Osteoblast (primary cell): ENCODE measurements around the gene PHAF1. TPM values are rescaled to one million over a fixed set of nuclear protein-coding genes. Genes with fewer than 3 reads are reported as not detected.

Experiments
- DNase-seq: peaks from one replicate; pipeline ENCODE4 v3.0.0; 2011; ENCODE audit warnings: low spot score, mixed read lengths; ENCODE audit not compliant: insufficient read length; ENCODE audit errors: missing footprints
- H2AFZ ChIP-seq: 2 replicates; pipeline ENCODE4 v1.6.0; 2011; ENCODE audit warnings: mild to moderate bottlenecking, low read length
- H3K27ac ChIP-seq: 2 replicates; pipeline ENCODE4 v1.5.1; 2011; ENCODE audit warnings: mild to moderate bottlenecking, low read depth, low read length, moderate library complexity
- H3K27me3 ChIP-seq: 2 replicates; pipeline ENCODE4 v1.6.0; 2012; ENCODE audit warnings: mild to moderate bottlenecking, control low read depth, inconsistent platforms, low read length, moderate library complexity; ENCODE audit not compliant: insufficient read depth
- H3K36me3 ChIP-seq: 2 replicates; pipeline ENCODE4 v1.5.1; 2011; ENCODE audit warnings: mild to moderate bottlenecking, low read length, control low read depth, moderate library complexity; ENCODE audit not compliant: insufficient read depth
- H3K4me1 ChIP-seq: 2 replicates; pipeline ENCODE4 v1.5.1; 2011; ENCODE audit warnings: mild to moderate bottlenecking, low read length, control low read depth, moderate library complexity; ENCODE audit not compliant: insufficient read depth
- H3K4me2 ChIP-seq: 2 replicates; pipeline ENCODE4 v1.6.0; 2011; ENCODE audit warnings: mild to moderate bottlenecking, low read length; ENCODE audit not compliant: insufficient read depth
- H3K4me3 ChIP-seq: fragments of 200-600 bp; sonication (generic); 3 replicates; pipeline ENCODE4 v1.5.1; 2012; ENCODE audit warnings: mild to moderate bottlenecking, low read length, inconsistent platforms; ENCODE audit not compliant: insufficient read depth
- H3K79me2 ChIP-seq: 2 replicates; pipeline ENCODE4 v1.6.0; 2012; ENCODE audit warnings: mild to moderate bottlenecking, low read length, control low read depth, inconsistent platforms; ENCODE audit not compliant: insufficient read depth
- H3K9me3 ChIP-seq: 2 replicates; pipeline ENCODE4 v1.5.1; 2011; ENCODE audit warnings: low read depth, low read length, control low read depth
- H4K20me1 ChIP-seq: 2 replicates; pipeline ENCODE4 v1.6.0; 2012; ENCODE audit warnings: mild to moderate bottlenecking, low read length, control low read depth; ENCODE audit not compliant: insufficient read depth
- total RNA-seq: library from RNA; depleted of rRNA; stranded (reverse); fragments of >200 nt; gene quantifications from 2 replicates; pipeline ENCODE4 v1.2.3, GENCODE V29; 2012
- TF ChIP-seq, protein P1 (sequence below): IDR thresholded peaks from 2 replicates; pipeline ENCODE4 v1.5.1; 2011; ENCODE audit warnings: mild to moderate bottlenecking, low read depth, low read length, moderate library complexity; ENCODE audit errors: extremely low read depth

The PHAF1 gene
- total RNA-seq, 1 donor, result 13.8 TPM

DNA sequence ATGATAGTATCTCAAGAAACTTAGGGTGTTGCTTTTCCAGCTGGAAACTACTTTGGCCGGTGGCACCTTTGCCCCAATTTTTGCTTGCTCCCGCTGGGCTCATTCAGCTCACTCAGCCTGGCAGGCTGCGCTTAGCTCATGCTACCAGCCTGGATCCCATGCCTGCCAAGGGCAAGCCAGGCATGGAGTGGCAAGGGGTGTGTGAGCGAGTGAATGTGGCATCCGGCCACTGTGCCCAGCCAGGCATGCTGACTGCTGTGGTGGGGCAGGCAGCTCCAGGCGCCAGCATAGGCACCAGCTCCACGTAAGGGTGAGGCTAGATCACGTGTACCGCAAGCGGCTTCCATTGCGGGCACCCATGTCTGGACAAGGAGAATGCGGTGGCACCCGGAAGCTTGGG, 31.6 kb downstream of the PHAF1 start:
- H3K9me3 ChIP-seq, result no peaks in the 10 kb centered on the region
- H4K20me1 ChIP-seq, result peaks cover 2% of the 10 kb centered on the region
- H2AFZ ChIP-seq, result no peak overlapping the region
- TF ChIP-seq, protein P1, sequence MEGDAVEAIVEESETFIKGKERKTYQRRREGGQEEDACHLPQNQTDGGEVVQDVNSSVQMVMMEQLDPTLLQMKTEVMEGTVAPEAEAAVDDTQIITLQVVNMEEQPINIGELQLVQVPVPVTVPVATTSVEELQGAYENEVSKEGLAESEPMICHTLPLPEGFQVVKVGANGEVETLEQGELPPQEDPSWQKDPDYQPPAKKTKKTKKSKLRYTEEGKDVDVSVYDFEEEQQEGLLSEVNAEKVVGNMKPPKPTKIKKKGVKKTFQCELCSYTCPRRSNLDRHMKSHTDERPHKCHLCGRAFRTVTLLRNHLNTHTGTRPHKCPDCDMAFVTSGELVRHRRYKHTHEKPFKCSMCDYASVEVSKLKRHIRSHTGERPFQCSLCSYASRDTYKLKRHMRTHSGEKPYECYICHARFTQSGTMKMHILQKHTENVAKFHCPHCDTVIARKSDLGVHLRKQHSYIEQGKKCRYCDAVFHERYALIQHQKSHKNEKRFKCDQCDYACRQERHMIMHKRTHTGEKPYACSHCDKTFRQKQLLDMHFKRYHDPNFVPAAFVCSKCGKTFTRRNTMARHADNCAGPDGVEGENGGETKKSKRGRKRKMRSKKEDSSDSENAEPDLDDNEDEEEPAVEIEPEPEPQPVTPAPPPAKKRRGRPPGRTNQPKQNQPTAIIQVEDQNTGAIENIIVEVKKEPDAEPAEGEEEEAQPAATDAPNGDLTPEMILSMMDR, result no peak
- no peak overlapping the region for H3K4me3 ChIP-seq
- no peak for DNase-seq
- H3K27ac ChIP-seq, result no peak overlapping the region
- H3K79me2 ChIP-seq, result no peaks in the 10 kb centered on the region
- H3K27me3 ChIP-seq, result no peaks in the 10 kb centered on the region
- no peaks in the 10 kb centered on the region for H3K4me1 ChIP-seq
- H3K36me3 ChIP-seq, result peaks cover 74% of the 10 kb centered on the region
- H3K4me2 ChIP-seq, result no peak overlapping the region

DNA sequence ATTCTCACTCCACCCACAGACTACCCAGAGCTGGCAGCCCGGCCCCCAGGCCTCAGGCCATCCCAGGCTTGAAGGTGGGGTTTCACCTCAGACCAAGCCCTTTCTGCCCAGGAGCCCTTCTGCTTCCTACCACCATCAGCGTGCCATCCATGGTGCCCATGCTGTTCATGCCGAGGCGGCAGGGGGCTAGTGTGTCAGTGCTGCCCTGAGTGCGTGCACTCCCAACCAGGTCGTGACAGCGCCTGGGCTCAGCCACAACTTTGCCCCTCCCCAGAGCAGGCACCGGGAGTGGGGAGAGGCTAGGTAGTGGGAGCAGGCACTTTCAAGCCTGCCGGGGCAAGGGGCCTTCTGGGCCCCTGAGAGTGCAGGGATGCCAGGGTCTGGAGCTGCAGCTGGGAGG, 32.6 kb downstream of the PHAF1 start:
- Histone ChIP-seq H3K9me3 (no peaks in the 10 kb centered on the region), H4K20me1 (peaks cover 2% of the 10 kb centered on the region), H3K27me3 (no peaks in the 10 kb centered on the region), H3K79me2 (no peaks in the 10 kb centered on the region), H3K27ac (no peak overlapping the region), H3K4me2 (no peak overlapping the region), H3K4me3 (no peak overlapping the region), H3K36me3 (peaks cover 79% of the 10 kb centered on the region), H3K4me1 (no peaks in the 10 kb centered on the region), H2AFZ (no peak overlapping the region)
- DNase-seq, result peak; percentile 19
- TF ChIP-seq, protein P1, result no peak

DNA sequence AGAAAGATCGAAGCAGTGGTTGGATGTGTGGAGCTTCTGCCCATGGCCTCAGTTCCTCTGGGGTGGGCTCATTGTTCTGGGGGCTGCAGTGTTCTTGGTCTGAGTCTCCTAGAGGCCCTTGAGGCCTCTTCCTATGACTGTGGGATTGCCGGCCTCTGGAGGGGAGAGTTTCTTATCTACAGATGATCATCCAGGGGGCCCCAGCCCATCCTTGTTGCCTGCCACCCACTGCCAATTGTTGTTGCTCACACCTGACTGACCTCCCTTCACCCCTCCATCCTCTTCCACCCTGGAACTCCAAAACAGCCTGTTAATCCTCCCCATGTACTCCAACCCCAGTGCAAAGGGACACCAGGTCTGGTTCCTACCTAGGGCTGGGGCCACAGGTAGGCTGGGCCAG, 35.2 kb downstream of the PHAF1 start:
- H3K27me3 ChIP-seq, result no peaks in the 10 kb centered on the region
- H3K4me2 ChIP-seq, result no peak overlapping the region
- no peak overlapping the region for H2AFZ ChIP-seq
- peak; percentile 41 for DNase-seq
- H4K20me1 ChIP-seq, result peaks cover 14% of the 10 kb centered on the region
- no peak overlapping the region for H3K4me3 ChIP-seq
- no peaks in the 10 kb centered on the region for H3K4me1 ChIP-seq
- H3K36me3 ChIP-seq, result peaks cover 84% of the 10 kb centered on the region
- H3K9me3 ChIP-seq, result no peaks in the 10 kb centered on the region
- TF ChIP-seq, protein P1, result no peak
- H3K79me2 ChIP-seq, result peaks cover 6% of the 10 kb centered on the region
- no peak overlapping the region for H3K27ac ChIP-seq

DNA sequence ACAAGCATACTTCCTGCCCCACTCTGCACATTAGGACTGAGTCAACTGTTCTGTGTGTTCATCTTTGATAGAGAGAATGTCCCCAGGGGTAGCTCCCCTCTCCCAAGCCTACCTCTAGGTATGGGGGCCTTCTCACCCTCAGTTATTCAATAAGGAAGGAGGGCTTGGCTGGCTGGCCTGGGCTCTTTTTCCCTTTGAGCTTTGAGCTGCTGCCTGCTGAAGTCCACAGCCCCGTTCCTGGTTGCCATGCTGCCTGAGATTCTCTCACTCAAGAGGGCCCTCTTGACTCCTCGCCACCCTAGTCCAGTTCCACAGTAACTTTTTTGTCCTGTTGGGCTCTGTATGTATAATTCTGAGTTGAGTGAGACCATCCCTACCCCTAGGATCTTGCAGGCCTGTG, 36.0 kb downstream of the PHAF1 start:
- H3K9me3 ChIP-seq, result no peaks in the 10 kb centered on the region
- H4K20me1 ChIP-seq, result peaks cover 14% of the 10 kb centered on the region
- H3K36me3 ChIP-seq, result peaks cover 76% of the 10 kb centered on the region
- TF ChIP-seq, protein P1, result no peak
- no peak overlapping the region for H2AFZ ChIP-seq
- H3K4me2 ChIP-seq, result no peak overlapping the region
- peak; percentile 55 for DNase-seq
- peaks cover 9% of the 10 kb centered on the region for H3K79me2 ChIP-seq
- no peaks in the 10 kb centered on the region for H3K4me1 ChIP-seq
- H3K27me3 ChIP-seq, result no peaks in the 10 kb centered on the region
- H3K4me3 ChIP-seq, result no peak overlapping the region
- no peak overlapping the region for H3K27ac ChIP-seq
